Testis (tissue), 3 donors: ENCODE data around the gene EIF3F. TPM values are rescaled to one million over a fixed set of nuclear protein-coding genes. Genes with fewer than 3 reads are reported as not detected.

ENCODE experiments used
- DNase-seq: peaks from one replicate; pipeline ENCODE4 v3.0.0-alpha.2; 2019
- H3K27ac ChIP-seq, 2 donors: fragments of 200-600 bp; sonication (generic); one replicate each; pipeline ENCODE4 v1.5.1; 2019
- H3K27me3 ChIP-seq: fragments of 200-600 bp; sonication (generic); one replicate; pipeline ENCODE4 v1.5.1; 2019
- H3K36me3 ChIP-seq: fragments of 200-600 bp; sonication (generic); one replicate; pipeline ENCODE4 v1.5.1; 2017; ENCODE audit warnings: low read depth; ENCODE audit errors: missing control alignments
- H3K4me1 ChIP-seq: fragments of 200-600 bp; sonication (generic); one replicate; pipeline ENCODE4 v1.5.1; 2019
- H3K4me3 ChIP-seq, 2 donors: fragments of 200-600 bp; sonication (generic); one replicate each; pipeline ENCODE4 v1.5.1; 2017 to 2019
- H3K9me3 ChIP-seq: fragments of 200-600 bp; sonication (generic); one replicate; pipeline ENCODE4 v1.5.1; 2017
- CTCF ChIP-seq, 3 experiments: fragments of 450-650 bp in 2 of 3; fragments of 200-600 bp in 1 of 3; sonication (generic) in 1 of 3; IDR thresholded peaks; one replicate each; pipeline ENCODE4 v1.5.1; 2016 to 2019; ENCODE audit warnings: antibody characterized with exemption in 3 of 3, mild to moderate bottlenecking in 2 of 3, moderate library complexity in 1 of 3
- POLR2A ChIP-seq: fragments of 450-650 bp; IDR thresholded peaks from one replicate; pipeline ENCODE4 v1.6.1; 2017; ENCODE audit warnings: antibody characterized with exemption, mild to moderate bottlenecking, moderate library complexity
- WGBS, 2 donors: methylation state at CpG; one replicate each; pipeline ENCODE4 v1.1.5; 2018; 5-methylcytosine and 5-hydroxymethylcytosine counted together
- intact Hi-C: fragments of 100-400 bp; cut with DNase I; formaldehyde crosslinking; loops from one replicate; pipeline ENCODE4 v1.15.1; 2023; ENCODE audit warnings: low total_unique reads
- polyA plus RNA-seq: library from polyadenylated mRNA; stranded (reverse); fragments of 350-450 nt; fragmentation: Illumina TruSeq; extraction: RNeasy Lipid Tissue Mini Kit (QIAGEN cat#74804); gene quantifications from one replicate; pipeline ENCODE4 v1.2.3, GENCODE V29; 2014; ENCODE audit warnings: low read depth, low replicate concordance; ENCODE audit not compliant: insufficient read depth
- total RNA-seq, 2 donors: library from RNA; depleted of rRNA; stranded (reverse); fragments of >200 nt; gene quantifications; one replicate each; pipeline ENCODE4 v1.2.3, GENCODE V29; 2016

Gene EIF3F
- total and polyA plus RNA-seq, 3 donors from 2014 or later = 268 to 387 (median 287) TPM

- Histone ChIP-seq H3K27me3 (no peaks in the 10 kb centered on the region), H3K9me3 (no peaks in the 10 kb centered on the region), H3K4me1 (peaks cover 8% of the 10 kb centered on the region), H3K4me3 (no peak overlapping the region), H3K36me3 (no peaks in the 10 kb centered on the region), H3K27ac (no peak overlapping the region)
- DNase-seq = peak; percentile 4
- 69 to 70% methylated on average over 4 of the region's 4 CpGs for WGBS, 2 donors
- TF ChIP-seq POLR2A (no peak), CTCF (IDR thresholded peaks at IDR 0.05) (no peak)
- intact Hi-C loops = loop anchor here (10.0 kb wide), 1 partner anchor 79 kb away; no protein-coding TSS in a partner anchor
Measured at GRCh38 chr11:8015753-8016239, 28.7 kb downstream of the EIF3F start.

GRCh38 chr11:8016440-8016839 is 29.3 kb downstream of the EIF3F start:
- no peaks in the 10 kb centered on the region for H3K27me3 ChIP-seq
- TF ChIP-seq POLR2A (no peak), CTCF (IDR thresholded peaks at IDR 0.05) (no peak)
- H3K36me3 ChIP-seq = no peaks in the 10 kb centered on the region
- H3K27ac ChIP-seq = no peak overlapping the region
- H3K4me1 ChIP-seq = peaks cover 8% of the 10 kb centered on the region
- no peak for DNase-seq
- 54 to 55% methylated on average over 4 of the region's 4 CpGs for WGBS, 2 donors
- no peaks in the 10 kb centered on the region for H3K9me3 ChIP-seq
- no peak overlapping the region for H3K4me3 ChIP-seq
- intact Hi-C loops = loop anchor here (10.0 kb wide), 1 partner anchor 78 kb away; no protein-coding TSS in a partner anchor

GRCh38 chr11:8017071-8017470 is 29.9 kb downstream of the EIF3F start:
- H3K27ac ChIP-seq = no peak overlapping the region
- no peaks in the 10 kb centered on the region for H3K27me3 ChIP-seq
- DNase-seq = peak; percentile 2
- peaks cover 8% of the 10 kb centered on the region for H3K4me1 ChIP-seq
- WGBS, 2 donors = 93% methylated on average over 2 of the region's 2 CpGs; no CpG with 5 or more reads in 1 of the 2 donors
- no peaks in the 10 kb centered on the region for H3K9me3 ChIP-seq
- TF ChIP-seq CTCF (IDR thresholded peaks at IDR 0.05) = no peak
- no peak for TF ChIP-seq POLR2A
- intact Hi-C loops = loop anchor here (10.0 kb wide), 1 partner anchor 78 kb away; no protein-coding TSS in a partner anchor
- H3K4me3 ChIP-seq = no peak overlapping the region
- H3K36me3 ChIP-seq = no peaks in the 10 kb centered on the region

- H3K27me3 ChIP-seq = no peaks in the 10 kb centered on the region
- WGBS, 2 donors = 34 to 42% methylated on average over 6 to 13 of the region's 13 CpGs
- intact Hi-C loops = loop anchor here (10.0 kb wide), 1 partner anchor 77 kb away; no protein-coding TSS in a partner anchor
- peaks cover 8% of the 10 kb centered on the region for H3K4me1 ChIP-seq
- peak overlapping the region in 1 of 2 donors; percentile 95 for H3K27ac ChIP-seq
- TF ChIP-seq CTCF (IDR thresholded peaks at IDR 0.05) = no peak
- no peak for TF ChIP-seq POLR2A
- H3K9me3 ChIP-seq = no peaks in the 10 kb centered on the region
- DNase-seq = peak; percentile 36
- no peaks in the 10 kb centered on the region for H3K36me3 ChIP-seq
- H3K4me3 ChIP-seq = peak overlapping the region; percentile 62 to 85
Measured at GRCh38 chr11:8017894-8018483, 30.9 kb downstream of the EIF3F start.
